A673 (cell line): ENCODE results near the gene FCN1.
"Not testable (repeated sequence)": the region's sequence is repeated elsewhere in the genome, so short reads cannot be mapped to it uniquely, and the experiment has no call there.

Experiments
- CTCF ChIP-seq: fragments of 300-800, 200-600 bp; sonication (generic); conservative IDR thresholded peaks from 2 replicates; pipeline ENCODE4 v1.5.1; 2017; ENCODE audit warnings: low read depth, mild to moderate bottlenecking, antibody characterized with exemption, low read length, moderate library complexity, mixed read lengths
- EZH2 ChIP-seq: fragments of 200-600 bp; sonication (generic); IDR thresholded peaks from 2 replicates; pipeline ENCODE4 v1.6.1; 2017; ENCODE audit warnings: borderline replicate concordance, low read depth, mild to moderate bottlenecking, mixed read lengths, antibody characterized with exemption, low read length; ENCODE audit not compliant: poor library complexity, severe bottlenecking

GRCh38 chr9:134857451-134857850, 60.3 kb downstream of the FCN1 start:
- not testable (repeated sequence) for TF ChIP-seq CTCF, EZH2
